SJSA1 (cell line): Measurements from ENCODE around the gene GDPD2. TPM values are rescaled to one million over a fixed set of nuclear protein-coding genes. Genes with fewer than 3 reads are reported as not detected.

Experiments
- DNase-seq, 2 experiments: peaks; one replicate each; pipeline ENCODE4 v3.0.0-alpha.2; 2015 to 2020; ENCODE audit warnings: low spot score in 2 of 2, low read depth in 1 of 2
- H3K27ac ChIP-seq: fragments of 250-450 bp; sonication (Bioruptor Pico); 2 replicates; pipeline ENCODE4 v1.5.1; 2020; ENCODE audit warnings: mild to moderate bottlenecking, moderate library complexity
- H3K27me3 ChIP-seq: fragments of 250-450 bp; sonication (Bioruptor Pico); replicated peaks from 2 replicates; pipeline ENCODE4 v1.5.1; 2020; ENCODE audit warnings: mild to moderate bottlenecking, moderate library complexity
- H3K36me3 ChIP-seq: fragments of 250-450 bp; sonication (Bioruptor Pico); 2 replicates; pipeline ENCODE4 v1.5.1; 2020; ENCODE audit warnings: mild to moderate bottlenecking
- H3K4me1 ChIP-seq: fragments of 250-450 bp; sonication (Bioruptor Pico); replicated peaks from 2 replicates; pipeline ENCODE4 v1.6.1; 2021; ENCODE audit warnings: mild to moderate bottlenecking
- H3K4me3 ChIP-seq: fragments of 250-450 bp; sonication (Bioruptor Pico); 2 replicates; pipeline ENCODE4 v1.5.1; 2020; ENCODE audit warnings: mild to moderate bottlenecking
- H3K9me3 ChIP-seq: fragments of 250-450 bp; sonication (Bioruptor Pico); replicated peaks from 2 replicates; pipeline ENCODE4 v1.5.1; 2020; ENCODE audit warnings: mild to moderate bottlenecking
- total RNA-seq: library from RNA; depleted of rRNA; stranded (reverse); fragments of >200 nt; shearing (Covaris generic); gene quantifications from 2 replicates; pipeline ENCODE4 v1.2.3, GENCODE V29; 2014

GDPD2 gene
- total RNA-seq, 1 experiment from 2014 or later, result 0.05 TPM

DNA sequence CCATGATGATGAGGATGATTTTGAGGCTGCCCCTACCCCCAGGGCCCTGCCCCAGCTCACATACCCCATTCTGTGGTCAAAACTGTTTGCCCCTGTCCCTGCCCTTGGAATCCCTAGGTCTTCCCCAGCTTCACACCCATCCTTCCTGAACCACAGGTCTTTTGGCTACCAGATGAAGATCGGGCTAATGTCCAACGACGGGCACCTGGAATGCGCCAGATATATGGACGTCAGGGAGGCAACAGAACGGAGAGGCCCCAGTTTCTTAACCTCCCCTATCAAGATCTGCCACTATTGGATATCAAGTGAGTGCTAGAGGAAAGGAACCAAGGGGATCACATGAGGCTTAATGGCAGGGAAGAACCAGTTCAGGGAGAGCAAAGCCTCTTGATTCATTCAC lies 6.6 kb downstream of the GDPD2 start:
- no peak overlapping the region for H3K4me3 ChIP-seq
- no peak for DNase-seq
- H3K27me3 ChIP-seq, result no peaks in the 10 kb centered on the region
- no peak overlapping the region for H3K27ac ChIP-seq
- H3K4me1 ChIP-seq, result peaks cover under 1% of the 10 kb centered on the region
- no peaks in the 10 kb centered on the region for H3K9me3 ChIP-seq
- H3K36me3 ChIP-seq, result no peaks in the 10 kb centered on the region

DNA sequence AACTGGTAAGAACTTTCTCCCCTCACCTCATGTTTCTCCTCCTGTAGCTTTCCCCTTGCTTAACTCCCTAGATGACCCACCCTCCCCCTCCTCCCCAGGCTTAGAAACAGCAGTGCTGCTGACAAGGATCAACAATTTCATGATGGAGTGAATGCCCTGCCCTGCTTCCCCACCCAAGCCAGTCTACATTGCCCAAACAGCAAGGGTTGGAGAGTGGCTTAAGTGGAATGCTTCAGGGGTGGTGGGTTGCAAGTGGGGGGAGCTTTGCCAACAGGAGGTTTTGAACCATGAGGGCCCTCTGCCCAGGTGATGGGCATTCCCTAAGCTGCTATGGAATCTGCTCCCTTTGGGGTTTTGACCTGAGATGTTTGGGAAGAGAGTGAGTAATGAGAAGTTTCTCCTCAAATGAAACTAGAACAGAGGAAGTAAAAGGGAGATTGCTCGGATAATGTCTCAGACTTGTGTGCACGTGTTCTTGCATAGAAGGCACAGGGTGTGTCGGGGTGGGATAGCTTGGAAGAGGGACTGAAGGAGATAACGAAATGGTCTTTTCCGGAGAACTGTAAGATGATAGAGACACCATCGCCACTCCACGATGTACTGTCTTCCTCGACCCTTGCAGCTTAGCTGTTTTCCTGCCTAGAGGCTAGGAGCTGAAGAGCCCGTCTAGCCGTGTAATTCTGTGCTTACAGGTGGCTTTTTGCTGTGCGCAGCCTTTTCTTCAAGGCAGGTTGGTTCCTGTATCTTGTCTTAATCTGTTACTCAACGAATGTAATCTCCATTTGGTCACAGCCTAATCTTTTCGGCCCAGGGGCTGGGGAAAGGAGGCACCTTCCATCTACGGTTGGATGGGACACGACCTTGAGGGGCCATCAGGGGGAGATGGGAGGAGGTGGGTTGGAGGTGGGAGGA lies 10.1 kb downstream of the GDPD2 start:
- H3K36me3 ChIP-seq, result no peaks in the 10 kb centered on the region
- DNase-seq, result no peak
- H3K4me3 ChIP-seq, result peak overlapping the region; percentile 57

DNA sequence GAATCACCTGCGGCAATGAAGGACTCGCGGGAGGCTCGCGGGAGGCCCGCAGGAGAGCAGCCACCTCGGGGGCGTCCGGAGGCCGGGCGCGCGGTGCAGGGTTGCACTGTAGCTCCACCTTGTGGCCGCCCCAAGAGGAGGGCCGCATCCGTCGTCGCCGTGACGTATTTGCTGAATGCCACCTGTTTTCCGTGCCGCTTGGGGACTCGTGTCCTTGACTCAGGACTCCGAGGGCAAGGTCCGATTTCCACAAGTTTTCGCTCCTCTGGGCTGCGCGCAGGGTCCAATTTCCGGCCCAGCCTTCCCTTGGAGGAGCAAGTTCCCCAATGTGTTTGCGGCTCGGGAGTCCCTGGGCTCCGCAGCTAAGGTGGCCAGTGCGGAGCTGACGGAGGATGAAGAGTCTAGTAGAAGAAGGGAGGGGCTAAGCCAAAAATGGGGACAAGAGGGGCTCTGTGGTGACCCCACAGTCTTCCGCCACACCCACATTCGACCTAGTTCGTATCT lies 10.8 kb downstream of the GDPD2 start:
- H3K27me3 ChIP-seq, result no peaks in the 10 kb centered on the region
- no peaks in the 10 kb centered on the region for H3K9me3 ChIP-seq
- H3K4me1 ChIP-seq, result peaks cover 18% of the 10 kb centered on the region
- peak overlapping the region; percentile 57 for H3K4me3 ChIP-seq
- DNase-seq, result peak; percentile 54 to 58
- H3K36me3 ChIP-seq, result no peaks in the 10 kb centered on the region
- H3K27ac ChIP-seq, result no peak overlapping the region

More for the DNA sequence above, 10.1 kb downstream of the GDPD2 start:
- Histone ChIP-seq H3K4me1 (peaks cover 12% of the 10 kb centered on the region), H3K27me3 (no peaks in the 10 kb centered on the region), H3K27ac (no peak overlapping the region), H3K9me3 (no peaks in the 10 kb centered on the region)

DNA sequence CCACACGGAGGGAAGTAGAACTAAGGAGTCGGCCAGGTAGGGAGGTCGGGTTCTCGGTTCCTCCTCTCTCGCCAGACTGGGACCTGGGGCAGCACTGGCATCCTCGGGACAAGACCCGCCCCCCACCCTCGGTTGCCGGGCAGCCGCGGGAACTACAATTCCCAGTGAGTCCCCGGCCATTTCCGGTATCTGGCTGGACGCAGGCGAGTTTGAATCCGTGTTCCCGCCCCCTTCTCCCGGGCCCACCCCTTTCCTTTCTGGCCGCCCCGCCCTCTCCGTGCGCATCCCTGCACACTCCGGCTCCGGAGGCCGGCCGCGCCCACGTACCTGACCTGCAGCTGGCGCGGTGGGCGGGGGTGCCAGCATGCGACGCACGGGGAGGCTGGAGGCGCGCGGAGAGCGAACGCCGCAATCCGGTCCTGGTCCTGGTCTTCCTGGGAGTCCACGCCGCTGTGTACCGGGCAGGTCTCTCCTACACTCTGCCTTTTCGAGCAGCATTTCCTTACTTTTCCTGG lies 11.3 kb downstream of the GDPD2 start:
- Histone ChIP-seq H3K27ac (no peak overlapping the region), H3K36me3 (no peaks in the 10 kb centered on the region), H3K9me3 (no peaks in the 10 kb centered on the region), H3K27me3 (no peaks in the 10 kb centered on the region), H3K4me3 (peak overlapping the region; percentile 57), H3K4me1 (peaks cover 18% of the 10 kb centered on the region)
- peak; percentile 67 to 85 for DNase-seq

DNA sequence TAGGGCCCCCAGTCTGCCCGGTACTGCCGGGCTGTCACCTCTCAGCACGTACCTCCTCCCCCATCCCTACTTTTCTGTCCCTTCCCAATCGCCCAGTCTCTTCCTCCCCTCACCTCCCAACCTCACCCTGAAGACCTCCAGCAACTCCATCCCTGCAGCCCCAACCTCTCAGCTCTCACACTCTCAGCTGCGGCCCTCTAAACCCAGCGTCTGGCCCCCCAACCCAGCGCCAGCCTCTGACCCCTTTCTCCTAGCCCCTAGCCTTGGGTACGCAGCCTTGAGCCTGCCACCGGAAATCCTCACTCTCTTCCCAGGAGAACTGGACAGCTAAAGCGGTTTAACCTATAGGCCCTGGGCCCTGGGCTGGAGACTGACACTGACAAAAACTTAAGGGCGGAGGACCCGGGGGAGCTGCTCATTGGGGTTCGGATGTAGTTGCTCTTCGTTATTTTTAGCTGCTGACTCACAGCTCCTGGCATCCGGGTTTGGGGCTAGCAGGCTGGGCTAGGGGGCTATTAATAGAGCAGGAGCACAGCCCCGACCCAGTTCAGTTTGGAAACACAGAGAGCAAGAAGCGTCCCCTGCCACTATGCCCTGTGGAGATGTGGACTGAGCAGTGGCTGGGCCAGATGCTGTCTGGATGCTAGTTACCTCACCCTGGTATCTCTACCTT lies 11.9 kb downstream of the GDPD2 start:
- H3K4me1 ChIP-seq, result peaks cover 18% of the 10 kb centered on the region
- peak overlapping the region; percentile 43; the same call in 1 of the 2 replicates for H3K27ac ChIP-seq
- H3K36me3 ChIP-seq, result no peaks in the 10 kb centered on the region
- H3K4me3 ChIP-seq, result peak overlapping the region; percentile 57
- peak in 1 of 2 experiments; percentile 48 for DNase-seq
- no peaks in the 10 kb centered on the region for H3K27me3 ChIP-seq
- no peaks in the 10 kb centered on the region for H3K9me3 ChIP-seq

DNA sequence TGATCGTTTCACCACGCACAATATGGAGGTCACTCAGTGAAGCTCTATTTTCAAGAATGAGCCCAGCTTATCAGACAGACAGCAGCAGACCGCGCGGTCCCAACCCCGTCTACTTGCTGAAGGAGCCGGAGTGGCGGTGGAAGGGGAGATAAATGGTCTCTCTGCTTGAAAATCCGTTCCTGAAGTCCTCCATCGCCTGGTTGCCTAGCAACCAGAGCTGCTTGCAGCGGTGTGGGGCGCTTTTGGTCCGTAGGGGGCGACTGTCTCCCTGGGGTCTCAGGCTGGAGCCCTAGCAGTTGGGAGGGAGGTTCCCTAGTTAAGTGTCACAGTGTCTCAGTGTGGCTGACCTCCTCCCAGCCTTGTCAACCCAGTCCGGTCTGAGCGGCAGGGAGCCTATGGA lies 13.2 kb downstream of the GDPD2 start:
- Histone ChIP-seq H3K9me3 (no peaks in the 10 kb centered on the region), H3K4me3 (no peak overlapping the region), H3K27me3 (no peaks in the 10 kb centered on the region), H3K36me3 (no peaks in the 10 kb centered on the region), H3K27ac (no peak overlapping the region), H3K4me1 (peaks cover 18% of the 10 kb centered on the region)
- DNase-seq, result no peak

DNA sequence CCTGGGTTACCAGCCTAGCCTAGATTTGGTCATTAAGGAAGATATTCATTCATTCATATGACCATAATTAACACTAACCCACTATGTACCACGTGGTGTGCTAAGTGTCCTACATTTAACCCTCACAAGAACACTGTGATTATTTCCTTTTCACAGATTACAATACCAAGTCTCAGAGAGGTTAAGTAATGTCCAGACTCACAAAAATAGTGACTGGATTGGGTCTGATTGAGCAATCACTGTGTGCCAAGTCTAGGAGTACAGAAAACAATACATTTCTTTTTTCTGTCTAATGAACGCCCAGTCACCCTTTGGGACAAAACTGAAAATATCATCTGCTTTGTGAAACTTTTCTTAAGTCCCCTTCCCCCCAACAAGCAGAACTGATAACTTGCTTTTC lies 13.9 kb downstream of the GDPD2 start:
- Histone ChIP-seq H3K4me1 (peaks cover 18% of the 10 kb centered on the region), H3K4me3 (no peak overlapping the region), H3K36me3 (no peaks in the 10 kb centered on the region), H3K27ac (no peak overlapping the region), H3K9me3 (no peaks in the 10 kb centered on the region), H3K27me3 (no peaks in the 10 kb centered on the region)
- no peak for DNase-seq

DNA sequence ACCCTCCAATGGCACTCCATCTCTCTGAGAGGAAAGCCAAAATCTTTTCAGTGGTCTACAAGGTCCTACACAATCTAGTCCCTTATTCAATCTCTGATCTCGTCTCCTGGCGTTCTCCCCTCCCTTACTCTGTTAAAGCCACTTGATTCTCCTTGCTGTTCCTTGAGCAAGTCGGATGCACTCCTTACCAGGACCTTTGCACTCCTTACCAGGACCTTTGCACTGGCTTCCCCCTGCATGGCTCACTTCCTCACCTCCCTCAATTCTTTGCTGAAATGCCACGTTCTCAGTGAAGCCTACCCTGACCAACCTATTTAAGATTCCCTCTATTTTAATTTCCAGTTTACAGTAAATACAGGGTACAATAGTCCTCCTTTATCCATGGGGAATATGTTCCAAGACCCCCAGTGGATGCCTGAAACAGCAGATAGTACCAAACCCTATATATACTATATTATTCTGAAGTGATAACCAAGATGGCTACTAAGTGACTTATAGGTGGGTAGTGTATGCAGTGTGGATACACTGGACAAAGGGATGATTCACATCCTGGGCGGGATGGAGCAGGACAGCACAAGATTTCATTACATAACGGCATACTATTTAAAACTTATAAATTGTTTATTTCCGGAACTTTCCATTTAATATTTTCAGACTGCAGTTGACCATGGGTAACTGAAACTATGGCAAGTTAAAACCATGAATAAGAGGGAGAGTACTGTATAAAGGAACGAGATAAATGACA lies 15.0 kb downstream of the GDPD2 start:
- H3K4me1 ChIP-seq, result peaks cover 18% of the 10 kb centered on the region
- no peaks in the 10 kb centered on the region for H3K27me3 ChIP-seq
- H3K27ac ChIP-seq, result no peak overlapping the region
- no peaks in the 10 kb centered on the region for H3K36me3 ChIP-seq
- no peaks in the 10 kb centered on the region for H3K9me3 ChIP-seq
- H3K4me3 ChIP-seq, result no peak overlapping the region
- no peak for DNase-seq

DNA sequence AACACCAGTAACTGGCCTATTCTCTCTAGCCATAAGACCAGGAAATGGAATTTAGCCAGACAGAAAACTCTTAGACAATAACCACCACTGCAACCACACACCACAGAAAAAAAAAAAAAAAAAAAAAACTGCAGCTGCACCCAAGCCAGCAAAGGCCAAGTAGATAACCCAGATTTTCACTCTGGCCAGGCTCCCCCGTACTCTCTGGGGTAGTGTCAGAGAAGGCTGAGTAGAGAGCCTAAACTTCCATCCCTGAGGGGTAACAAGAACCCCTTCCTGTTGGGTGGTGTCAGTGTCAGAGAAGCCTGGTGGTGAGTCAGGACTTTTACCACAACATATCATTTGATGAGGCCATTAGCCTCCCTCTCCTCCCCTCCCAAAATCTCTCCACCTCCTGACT lies 15.9 kb downstream of the GDPD2 start:
- H3K4me1 ChIP-seq, result peaks cover 18% of the 10 kb centered on the region
- DNase-seq, result no peak
- no peaks in the 10 kb centered on the region for H3K9me3 ChIP-seq
- H3K4me3 ChIP-seq, result no peak overlapping the region
- no peak overlapping the region for H3K27ac ChIP-seq
- no peaks in the 10 kb centered on the region for H3K36me3 ChIP-seq
- peaks cover 2% of the 10 kb centered on the region; the same call in 1 of the 2 replicates for H3K27me3 ChIP-seq

DNA sequence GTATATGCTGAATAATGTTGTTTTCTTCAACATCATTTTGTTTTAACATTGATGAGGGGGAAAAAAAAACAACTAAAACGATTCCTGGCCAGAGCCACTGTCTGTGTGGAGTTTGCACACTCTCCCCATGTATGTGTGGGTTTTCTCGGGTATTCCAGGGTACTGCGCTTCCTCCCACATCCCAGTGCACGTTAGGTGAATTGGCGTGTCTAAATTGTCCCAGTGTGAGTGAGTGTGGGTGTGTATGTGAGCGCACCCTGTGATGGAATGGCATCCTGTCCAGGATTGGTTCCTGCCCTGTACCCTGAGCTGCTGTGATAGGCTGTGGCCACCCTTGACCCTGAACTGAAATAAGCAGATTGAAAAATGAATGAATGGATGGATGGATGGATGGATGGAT lies 19.1 kb downstream of the GDPD2 start:
- no peak overlapping the region for H3K4me3 ChIP-seq
- no peak overlapping the region for H3K27ac ChIP-seq
- no peaks in the 10 kb centered on the region for H3K9me3 ChIP-seq
- H3K27me3 ChIP-seq, result peaks cover 14% of the 10 kb centered on the region
- H3K4me1 ChIP-seq, result peaks cover 17% of the 10 kb centered on the region
- no peaks in the 10 kb centered on the region for H3K36me3 ChIP-seq
- no peak for DNase-seq

DNA sequence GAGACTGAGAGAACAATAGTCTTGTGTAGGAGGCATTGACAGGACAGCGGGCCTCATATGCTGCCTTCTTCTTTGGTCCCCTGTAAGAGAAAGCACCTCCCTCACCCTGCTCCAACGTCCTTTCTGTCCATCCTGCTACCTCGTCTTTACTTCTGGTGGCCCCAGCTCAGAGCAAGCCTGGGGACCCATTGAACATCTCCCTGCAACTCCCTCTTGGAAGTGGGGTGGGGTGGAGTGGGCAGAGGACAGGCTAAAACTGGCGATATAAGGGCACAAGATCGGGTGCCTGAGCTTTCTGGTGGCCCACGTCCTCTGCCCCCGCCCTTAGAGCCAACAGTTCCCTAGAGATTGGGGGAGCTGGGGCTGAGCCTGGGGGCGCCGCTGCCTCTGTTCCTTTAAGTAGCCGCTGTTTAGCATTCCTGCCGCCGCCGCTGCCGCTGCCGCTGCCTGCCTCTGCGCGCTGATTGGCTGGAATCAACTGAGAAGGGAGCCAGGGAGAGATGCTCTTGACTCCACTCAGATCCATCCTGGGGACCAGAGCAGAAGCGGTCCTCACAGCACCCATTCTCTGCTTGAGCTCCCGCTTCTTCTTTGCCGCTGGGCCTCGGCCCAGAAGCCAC lies 21.3 kb downstream of the GDPD2 start, which contains the start of gene DLG3:
TSS of gene DLG3 (plus strand) at position 510 of the 620 bp plus-strand sequence. CDS start 367 bp downstream, outside the sequence.
- no peak within 1 kb of the TSS for H3K27ac ChIP-seq
- H3K4me3 ChIP-seq, result no peak within 1 kb of the TSS
- no peak for DNase-seq
- H3K27me3 ChIP-seq, result peaks cover 14% of the 10 kb centered on the region
- H3K4me1 ChIP-seq, result peaks cover 8% of the 10 kb centered on the region
- H3K36me3 ChIP-seq, result no peaks in the 10 kb centered on the region
- H3K9me3 ChIP-seq, result no peaks in the 10 kb centered on the region

DNA sequence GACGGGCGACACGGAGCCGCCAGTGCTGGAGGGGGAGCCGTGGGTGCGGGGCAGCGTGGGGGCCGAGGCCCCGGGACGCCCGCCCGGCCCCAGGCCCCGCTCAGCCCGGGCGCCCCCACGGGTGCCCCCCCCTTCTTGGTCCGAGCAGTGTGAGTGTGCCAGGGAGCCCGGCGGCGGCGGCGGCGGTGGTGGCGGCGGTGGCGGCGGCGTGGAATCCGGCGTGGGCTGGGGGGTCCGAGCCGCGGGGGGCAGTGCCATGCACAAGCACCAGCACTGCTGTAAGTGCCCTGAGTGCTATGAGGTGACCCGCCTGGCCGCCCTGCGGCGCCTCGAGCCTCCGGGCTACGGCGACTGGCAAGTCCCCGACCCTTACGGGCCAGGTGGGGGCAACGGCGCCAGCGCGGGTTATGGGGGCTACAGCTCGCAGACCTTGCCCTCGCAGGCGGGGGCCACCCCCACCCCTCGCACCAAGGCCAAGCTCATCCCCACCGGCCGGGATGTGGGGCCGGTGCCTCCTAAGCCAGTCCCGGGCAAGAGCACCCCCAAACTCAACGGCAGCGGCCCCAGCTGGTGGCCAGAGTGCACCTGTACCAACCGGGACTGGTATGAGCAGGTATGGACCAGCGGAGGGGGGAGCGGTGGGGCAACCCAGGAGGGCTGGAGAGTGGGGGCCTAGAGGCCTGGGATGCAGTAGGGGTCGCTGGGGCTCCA lies 22.0 kb downstream of the GDPD2 start:
- Histone ChIP-seq H3K4me3 (no peak overlapping the region), H3K36me3 (no peaks in the 10 kb centered on the region), H3K27ac (no peak overlapping the region), H3K9me3 (no peaks in the 10 kb centered on the region), H3K27me3 (peaks cover 14% of the 10 kb centered on the region), H3K4me1 (peaks cover 8% of the 10 kb centered on the region)
- no peak for DNase-seq
